Right lobe of liver (tissue), 6 donors: ENCODE data around the gene CDYL. TPM values are rescaled to one million over a fixed set of nuclear protein-coding genes. Genes with fewer than 3 reads are reported as not detected.

Experiments used
- ATAC-seq, 4 donors: fragments of 200-7000 bp; cut with Tn5 transposase; one replicate each; pipeline ENCODE4 v1.9.1; 2020; ENCODE audit warnings: mild to moderate bottlenecking in 4 of 4, moderate library complexity in 4 of 4
- DNase-seq, 3 donors: peaks; one replicate each; pipeline ENCODE4 v3.0.0-alpha.2; 2020
- H3K27ac ChIP-seq, 3 donors: fragments of 200-600 bp; one replicate each; pipeline ENCODE4 v1.8.0; 2022
- H3K27me3 ChIP-seq, 2 donors: fragments of 200-600 bp; one replicate each; pipeline ENCODE4 v1.8.0; 2022
- H3K36me3 ChIP-seq, 4 donors: fragments of 200-600 bp; sonication (generic) in 1 of 4; one replicate each; pipeline versions ENCODE4 v1.5.1 to v1.8.0; 2017 to 2022; ENCODE audit warnings: control low read depth in 1 of 4
- H3K4me1 ChIP-seq, 4 donors: fragments of 200-600 bp; sonication (generic) in 1 of 4; one replicate each; pipeline versions ENCODE4 v1.5.1 to v1.8.0; 2017 to 2022; ENCODE audit warnings: control low read depth in 1 of 4
- H3K4me3 ChIP-seq, 3 donors: fragments of 200-600 bp; one replicate each; pipeline ENCODE4 v1.8.0; 2022
- H3K9me3 ChIP-seq, 4 donors: fragments of 200-600 bp; sonication (generic) in 1 of 4; one replicate each; pipeline versions ENCODE4 v1.5.1 to v1.8.0; 2017 to 2022; ENCODE audit warnings: control low read depth in 1 of 4
- CTCF ChIP-seq, 4 donors: fragments of 200-600 bp in 3 of 4; fragments of 450-650 bp in 1 of 4; IDR thresholded peaks; one replicate each; pipeline versions ENCODE4 v1.5.1 to v1.8.0; 2016 to 2022; ENCODE audit warnings: antibody characterized with exemption in 4 of 4, mild to moderate bottlenecking in 2 of 4
- POLR2A ChIP-seq: fragments of 450-650 bp; IDR thresholded peaks from one replicate; pipeline ENCODE4 v1.6.1; 2017; ENCODE audit warnings: antibody characterized with exemption, mild to moderate bottlenecking
- WGBS: methylation state at CpG from one replicate; pipeline ENCODE4 v1.1.6; 2018; ENCODE audit warnings: low coverage, low lambda C conversion rate; ENCODE audit not compliant: insufficient coverage; ENCODE audit errors: missing lambda C conversion rate; 5-methylcytosine and 5-hydroxymethylcytosine counted together
- intact Hi-C, 2 donors: fragments of 100-400 bp; cut with DNase I; formaldehyde crosslinking; loops; one replicate each; pipeline versions ENCODE4 v1.11.2 to v1.14.1; 2022
- total RNA-seq, 6 experiments: library from RNA; depleted of rRNA in 2 of 6; stranded (reverse); fragments of >200 nt in 2 of 6; fragmentation: NEBNext Ultra II Directional in 3 of 6; extraction: Animal tissue kit (Norgen Biotek cat#: 25700) in 3 of 6; gene quantifications; one replicate each; pipeline versions ENCODE4 v1.1.0 to v1.2.4, GENCODE V29; 2016 to 2023
- donor health status: DM: no; HTN: yes; CAD: no.
- donor health status: DM: no; HTN: no; CAD: no.
- donor health status: DM: no; HTN: no; CAD: no.
- donor health status: DM: no; HTN: yes; CAD: no.
- donor health status: DM: no; HTN: yes; CAD: no.

CDYL gene
- total RNA-seq, 6 experiments from 2014 or later, result 5.0 to 16.1 (median 13.1) TPM

GRCh38 chr6:4931530-4932227, 155.5 kb downstream of the CDYL start:
- H3K9me3 ChIP-seq, result no peaks in the 10 kb centered on the region
- WGBS, result 85% methylated on average over 6 of the region's 11 CpGs
- intact Hi-C loops, result no loop called here

GRCh38 chr6:4932228-4932903, 156.2 kb downstream of the CDYL start:
- Histone ChIP-seq H3K27me3 (no peaks in the 10 kb centered on the region), H3K4me1 (no peaks in the 10 kb centered on the region), H3K4me3 (no peak overlapping the region), H3K36me3 (no peaks in the 10 kb centered on the region), H3K9me3 (no peaks in the 10 kb centered on the region), H3K27ac (no peak overlapping the region)
- WGBS, result 88% methylated on average over 5 of the region's 8 CpGs
- no peak for DNase-seq
- no peak for ATAC-seq
- intact Hi-C loops, result no loop called here
- TF ChIP-seq POLR2A, result no peak
- TF ChIP-seq CTCF (IDR thresholded peaks at IDR 0.05), result no peak

More at GRCh38 chr6:4931530-4932227, 155.5 kb downstream of the CDYL start:
- no peak overlapping the region for H3K4me3 ChIP-seq
- no peaks in the 10 kb centered on the region for H3K4me1 ChIP-seq
- TF ChIP-seq CTCF (IDR thresholded peaks at IDR 0.05) (no peak), POLR2A (no peak)
- DNase-seq, result no peak
- no peaks in the 10 kb centered on the region for H3K27me3 ChIP-seq
- ATAC-seq, result peak in 1 of 4 donors; percentile 26
- H3K27ac ChIP-seq, result no peak overlapping the region
- H3K36me3 ChIP-seq, result no peaks in the 10 kb centered on the region

GRCh38 chr6:4935486-4935885, 159.3 kb downstream of the CDYL start:
- intact Hi-C loops, result no loop called here
- Histone ChIP-seq H3K4me1 (no peaks in the 10 kb centered on the region), H3K9me3 (no peaks in the 10 kb centered on the region), H3K4me3 (no peak overlapping the region), H3K27ac (no peak overlapping the region), H3K27me3 (no peaks in the 10 kb centered on the region), H3K36me3 (no peaks in the 10 kb centered on the region)
- 89% methylated on average over 6 of the region's 10 CpGs for WGBS
- ATAC-seq (no peak), DNase-seq (no peak)
- no peak for TF ChIP-seq CTCF (IDR thresholded peaks at IDR 0.05)
- TF ChIP-seq POLR2A, result no peak

- Histone ChIP-seq H3K27ac (no peak overlapping the region), H3K36me3 (no peaks in the 10 kb centered on the region), H3K9me3 (no peaks in the 10 kb centered on the region), H3K4me3 (no peak overlapping the region), H3K4me1 (no peaks in the 10 kb centered on the region), H3K27me3 (no peaks in the 10 kb centered on the region)
- WGBS, result 39% methylated on average over 7 of the region's 13 CpGs
- intact Hi-C loops, result no loop called here
- DNase-seq (no peak), ATAC-seq (peak; percentile 30 to 51 (median 43))
- TF ChIP-seq POLR2A, result no peak
- TF ChIP-seq CTCF (IDR thresholded peaks at IDR 0.05), result no peak
These were observed 159.9 kb downstream of the CDYL start for GRCh38 chr6:4935975-4936680.
